GM12801 (cell line): Measurements from ENCODE around the gene PPP1R15B.

ENCODE experiments used
- TF ChIP-seq, protein P1 (sequence below): IDR thresholded peaks from one replicate; pipeline ENCODE4 v1.5.1; 2011; ENCODE audit warnings: control low read depth; ENCODE audit not compliant: insufficient read length; ENCODE audit errors: extremely low read depth

Gene PPP1R15B

GRCh38 chr1:204408602-204409001 is 3.0 kb downstream of the PPP1R15B start:
- TF ChIP-seq, protein P1, sequence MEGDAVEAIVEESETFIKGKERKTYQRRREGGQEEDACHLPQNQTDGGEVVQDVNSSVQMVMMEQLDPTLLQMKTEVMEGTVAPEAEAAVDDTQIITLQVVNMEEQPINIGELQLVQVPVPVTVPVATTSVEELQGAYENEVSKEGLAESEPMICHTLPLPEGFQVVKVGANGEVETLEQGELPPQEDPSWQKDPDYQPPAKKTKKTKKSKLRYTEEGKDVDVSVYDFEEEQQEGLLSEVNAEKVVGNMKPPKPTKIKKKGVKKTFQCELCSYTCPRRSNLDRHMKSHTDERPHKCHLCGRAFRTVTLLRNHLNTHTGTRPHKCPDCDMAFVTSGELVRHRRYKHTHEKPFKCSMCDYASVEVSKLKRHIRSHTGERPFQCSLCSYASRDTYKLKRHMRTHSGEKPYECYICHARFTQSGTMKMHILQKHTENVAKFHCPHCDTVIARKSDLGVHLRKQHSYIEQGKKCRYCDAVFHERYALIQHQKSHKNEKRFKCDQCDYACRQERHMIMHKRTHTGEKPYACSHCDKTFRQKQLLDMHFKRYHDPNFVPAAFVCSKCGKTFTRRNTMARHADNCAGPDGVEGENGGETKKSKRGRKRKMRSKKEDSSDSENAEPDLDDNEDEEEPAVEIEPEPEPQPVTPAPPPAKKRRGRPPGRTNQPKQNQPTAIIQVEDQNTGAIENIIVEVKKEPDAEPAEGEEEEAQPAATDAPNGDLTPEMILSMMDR, result no peak

GRCh38 chr1:204408074-204408507 is 3.5 kb downstream of the PPP1R15B start:
- TF ChIP-seq, protein P1, result no peak

GRCh38 chr1:204407295-204407971 is 4.2 kb downstream of the PPP1R15B start:
- TF ChIP-seq, protein P1, result no peak

DNA sequence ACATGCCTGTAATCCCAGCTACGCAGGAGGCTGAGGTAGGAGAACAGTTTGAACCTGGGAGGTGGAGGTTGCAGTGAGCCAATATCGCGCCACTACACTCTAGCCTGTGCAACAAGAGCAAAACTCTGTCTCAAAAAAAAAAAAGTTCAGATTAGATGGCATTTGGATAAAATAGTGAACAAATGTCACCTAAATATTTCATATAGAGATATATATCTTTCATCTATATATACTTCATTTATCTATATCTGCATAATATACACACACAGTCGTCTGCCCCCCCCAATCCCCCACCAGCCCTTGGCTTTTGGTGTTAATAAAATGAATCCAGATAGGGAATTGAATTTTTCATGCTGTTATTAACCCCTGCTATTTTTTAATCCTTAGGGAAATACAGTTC is 5.0 kb downstream of the PPP1R15B start:
- TF ChIP-seq, protein P1, result no peak

GRCh38 chr1:204405988-204406387 is 5.6 kb downstream of the PPP1R15B start:
- TF ChIP-seq, protein P1, result no peak

GRCh38 chr1:204404629-204405028 is 7.0 kb downstream of the PPP1R15B start:
- TF ChIP-seq, protein P1, result no peak

GRCh38 chr1:204402391-204402790 is 9.2 kb downstream of the PPP1R15B start:
- TF ChIP-seq, protein P1, result no peak

DNA sequence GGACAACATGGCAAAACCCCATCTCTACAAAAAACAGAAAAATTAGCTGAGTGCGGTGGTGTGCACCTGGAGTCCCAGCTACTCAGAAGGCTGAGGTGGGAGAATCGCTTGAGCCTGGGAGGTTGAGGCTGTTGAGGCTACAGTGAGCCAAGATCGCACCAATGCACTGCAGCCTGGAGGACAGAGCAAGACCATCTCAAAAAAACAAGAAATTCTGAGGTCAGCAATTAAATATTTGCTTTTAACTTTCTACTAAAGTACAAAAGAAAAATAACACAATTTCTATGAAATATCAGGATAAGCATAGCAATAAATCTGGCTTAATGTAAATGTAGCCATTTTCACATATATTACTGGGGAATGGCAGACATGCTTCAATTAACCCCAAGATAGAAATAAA is 9.9 kb downstream of the PPP1R15B start:
- TF ChIP-seq, protein P1, result no peak
